HG03103 (cell line): ENCODE measurements around the gene PHF13.

Experiments
- ATAC-seq: cut with Tn5 transposase; IDR thresholded peaks from one replicate; pipeline ENCODE4 v1.9.1; 2021; ENCODE audit warnings: low read depth; ENCODE audit not compliant: unreplicated experiment

PHF13 gene

DNA sequence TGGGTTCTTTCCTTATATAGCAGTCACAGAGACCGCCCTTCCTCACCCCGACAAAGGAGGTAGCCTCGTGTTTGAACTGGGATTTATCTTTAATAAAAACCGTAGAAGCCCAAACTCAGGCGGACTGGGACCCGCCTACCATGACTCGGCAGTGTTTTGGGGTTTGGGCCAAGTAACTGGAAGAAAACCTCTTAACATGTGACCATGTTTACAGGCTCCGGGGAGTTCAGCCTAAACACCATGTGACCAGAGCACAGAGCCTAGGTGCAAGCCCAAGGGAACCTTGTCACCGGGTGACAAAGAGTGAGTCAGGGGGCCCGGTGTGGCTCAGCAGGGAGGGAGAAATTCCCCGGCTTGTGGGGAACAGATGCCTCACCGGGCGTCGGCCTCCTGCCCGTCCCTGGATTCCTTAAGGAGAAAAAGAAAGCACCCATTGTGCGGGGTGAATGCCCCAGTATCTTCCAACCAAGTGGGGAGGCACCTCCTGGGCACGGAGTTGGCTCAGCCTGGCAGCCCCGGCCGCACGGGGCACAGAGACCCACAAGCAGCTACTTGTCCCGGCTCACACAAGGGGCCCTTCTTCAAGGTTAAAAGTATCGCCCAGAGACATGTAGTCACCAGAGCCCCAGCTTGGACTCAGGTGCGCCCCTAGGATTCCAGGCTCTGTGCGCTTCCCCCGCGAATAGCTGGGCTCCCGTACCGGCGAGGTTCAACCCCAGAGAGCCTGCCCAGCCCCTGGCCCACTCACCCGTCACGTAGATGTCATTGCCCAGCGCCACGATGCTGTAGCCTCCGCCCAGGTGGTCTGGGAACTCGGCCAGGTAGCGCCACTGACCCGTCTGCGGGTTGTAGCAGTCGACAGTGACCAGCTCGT is 12.2 kb upstream of the PHF13 start:
- ATAC-seq: no peak

DNA sequence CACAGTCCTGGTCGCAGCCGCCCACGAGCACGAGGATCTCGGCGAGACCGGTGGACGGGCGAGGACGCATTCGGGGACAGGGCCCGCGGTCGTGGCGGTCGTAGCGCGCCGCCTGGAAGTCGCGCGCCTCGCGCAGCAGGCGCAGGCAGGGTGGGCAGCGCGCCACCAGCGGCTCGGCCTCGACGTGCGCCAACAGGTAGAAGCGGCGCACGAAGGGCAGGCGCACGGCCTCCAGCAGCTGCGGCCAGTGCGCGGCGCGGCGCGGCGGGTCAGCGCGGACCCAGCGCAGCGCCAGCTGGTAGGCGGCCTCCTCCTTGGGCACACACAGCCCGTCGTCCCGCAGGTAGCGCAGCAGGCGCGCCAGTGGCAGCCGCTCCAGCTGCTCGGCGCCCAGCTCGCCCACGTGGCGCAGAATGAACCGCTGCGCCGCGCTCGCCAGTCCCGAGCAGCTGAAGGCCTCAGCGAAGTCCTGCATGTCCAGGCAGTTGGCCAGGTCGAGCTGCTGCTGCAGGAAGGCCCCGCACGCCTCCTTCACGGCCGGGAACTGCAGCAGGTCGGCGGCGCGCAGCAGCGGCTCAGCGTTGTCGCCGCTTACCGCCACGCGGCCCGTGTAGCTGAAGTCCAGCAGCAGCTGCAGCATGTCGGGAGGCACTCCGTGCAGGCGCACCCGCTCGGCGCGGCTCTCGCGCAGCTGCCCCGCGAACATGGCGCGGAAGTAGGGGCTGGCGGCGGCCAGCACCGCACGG is 11.4 kb upstream of the PHF13 start:
- ATAC-seq: no peak

DNA sequence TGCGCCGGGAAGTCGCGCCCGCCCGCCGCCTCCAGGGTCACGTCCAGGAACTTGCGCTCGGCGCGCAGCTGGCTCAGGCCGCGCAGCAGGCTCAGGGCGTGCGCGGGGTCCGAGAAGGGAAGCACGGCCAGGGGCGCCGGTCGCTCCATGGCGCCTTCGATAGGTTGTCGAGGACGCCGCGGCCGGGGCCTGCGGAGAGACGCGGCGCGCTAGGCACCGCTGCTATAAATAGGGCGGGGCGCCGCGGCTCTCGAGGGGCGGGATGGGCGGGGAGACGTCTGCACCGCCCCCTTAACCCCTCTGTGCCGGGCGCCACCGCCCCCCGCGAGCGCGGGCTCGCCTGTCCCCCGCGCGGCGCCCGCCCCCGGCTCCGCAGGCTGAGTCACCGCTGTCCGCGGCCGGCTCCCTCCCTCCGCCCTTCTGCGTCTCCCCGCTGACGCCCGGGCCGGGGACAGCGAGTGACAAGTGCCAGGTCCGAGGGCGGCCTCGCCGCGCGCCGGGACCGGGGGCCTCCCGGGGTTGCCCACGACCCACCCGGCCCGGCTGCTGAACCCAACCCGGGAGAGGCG is 10.8 kb upstream of the PHF13 start, which contains the start of gene KLHL21:
KLHL21 (minus strand) TSS at position 201 of the 569 bp plus-strand sequence; CDS start at position 149, 52 bp downstream.
- ATAC-seq: peak; percentile 44

DNA sequence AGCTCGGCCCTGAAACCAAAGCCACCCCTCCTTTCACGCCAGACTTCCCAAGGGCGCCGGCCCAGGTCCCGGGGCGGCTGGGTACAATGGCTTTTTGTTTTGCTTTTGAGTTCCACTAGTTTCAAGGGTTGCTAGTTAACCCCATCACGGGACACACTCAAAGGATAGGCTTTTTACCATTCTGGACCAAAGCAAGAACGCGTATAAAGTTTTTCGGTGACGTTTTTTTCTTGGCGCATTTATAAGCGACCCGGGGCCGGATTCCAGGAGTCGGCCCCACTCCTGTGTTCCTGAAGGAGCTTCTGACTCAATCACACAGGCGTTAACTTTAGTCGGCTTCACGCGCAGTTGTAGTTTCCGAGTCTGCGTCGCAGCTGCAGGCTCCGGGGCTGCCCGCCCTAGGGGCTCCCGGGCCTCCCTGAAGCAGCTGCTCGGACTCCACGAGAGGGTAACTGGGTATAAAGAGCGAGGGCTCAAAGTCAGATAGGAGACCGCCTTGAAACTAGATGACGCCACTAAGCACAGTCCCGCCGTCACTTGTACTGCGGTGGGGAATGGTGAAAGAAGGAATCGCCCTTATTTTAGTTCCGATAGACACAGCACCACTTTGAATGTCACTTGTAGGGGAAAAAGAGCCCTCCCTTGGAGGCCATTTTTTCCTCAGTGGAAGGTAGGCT is 10.2 kb upstream of the PHF13 start:
- ATAC-seq: peak; percentile 18

DNA sequence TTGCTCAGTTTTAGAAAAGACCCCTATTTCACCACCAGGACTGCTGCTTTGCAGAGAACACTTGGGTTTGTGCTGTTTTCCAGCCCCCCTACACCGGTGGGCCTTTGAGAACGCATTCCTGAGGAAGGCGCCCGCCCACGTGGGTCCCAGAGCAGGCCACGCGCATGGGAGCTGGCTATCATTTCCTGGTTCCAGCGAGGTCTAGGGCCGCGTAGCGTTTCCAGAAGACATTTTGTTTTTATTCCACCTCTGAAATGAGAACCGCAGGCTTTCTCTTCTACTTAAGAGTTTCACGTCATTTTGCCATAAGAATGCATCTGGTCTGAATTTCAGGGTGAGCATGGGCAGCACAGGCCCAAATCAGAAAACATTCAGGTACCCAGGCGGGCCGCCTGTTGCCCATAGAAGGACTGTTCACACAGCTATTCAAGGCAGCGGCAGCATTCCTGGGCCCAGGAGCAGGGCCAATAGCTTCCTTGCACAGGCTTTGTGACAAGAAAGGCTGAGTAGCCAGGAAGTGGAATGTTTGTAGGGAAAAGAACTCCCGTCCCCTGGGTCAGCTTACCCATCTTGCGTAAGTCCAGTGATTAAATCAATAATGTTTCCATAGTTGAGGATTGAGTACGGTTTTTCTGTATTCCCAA is 9.5 kb upstream of the PHF13 start:
- no peak for ATAC-seq

DNA sequence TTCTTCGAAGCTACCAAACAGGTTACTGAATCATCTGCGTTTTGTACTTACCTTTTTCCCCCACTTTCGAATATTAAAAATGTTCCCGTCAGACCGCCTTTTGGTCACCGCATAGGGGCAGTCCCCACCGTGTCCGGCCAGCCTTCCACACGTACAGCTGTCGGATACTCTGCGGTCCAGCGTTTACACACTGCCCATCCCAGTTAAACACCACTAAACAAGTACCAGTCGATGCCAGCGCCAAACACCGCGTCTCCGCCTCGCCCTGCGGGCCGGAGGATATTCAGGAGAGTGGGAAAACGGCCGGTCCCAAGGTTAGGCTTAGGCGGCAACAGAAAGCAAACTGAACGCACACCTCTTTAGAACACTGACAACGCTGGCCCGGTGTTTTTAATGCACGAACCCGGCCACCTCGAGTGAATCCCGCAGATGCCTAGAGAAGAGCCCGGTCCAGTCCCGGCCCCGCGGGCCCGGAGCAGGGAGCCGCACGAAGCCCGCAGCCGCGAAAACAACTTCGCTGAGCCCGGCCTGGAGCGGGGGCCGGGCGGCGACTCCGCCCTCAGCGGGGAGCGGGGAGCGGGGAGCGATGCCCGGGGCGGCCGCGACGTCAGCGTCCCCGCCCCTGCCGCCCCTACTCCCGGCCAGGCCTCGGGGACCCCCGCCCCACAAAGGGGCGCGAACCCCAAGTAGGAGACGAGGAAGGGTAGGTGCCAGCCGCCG is 730 bp upstream of the PHF13 start:
- ATAC-seq: peak; percentile 30

DNA sequence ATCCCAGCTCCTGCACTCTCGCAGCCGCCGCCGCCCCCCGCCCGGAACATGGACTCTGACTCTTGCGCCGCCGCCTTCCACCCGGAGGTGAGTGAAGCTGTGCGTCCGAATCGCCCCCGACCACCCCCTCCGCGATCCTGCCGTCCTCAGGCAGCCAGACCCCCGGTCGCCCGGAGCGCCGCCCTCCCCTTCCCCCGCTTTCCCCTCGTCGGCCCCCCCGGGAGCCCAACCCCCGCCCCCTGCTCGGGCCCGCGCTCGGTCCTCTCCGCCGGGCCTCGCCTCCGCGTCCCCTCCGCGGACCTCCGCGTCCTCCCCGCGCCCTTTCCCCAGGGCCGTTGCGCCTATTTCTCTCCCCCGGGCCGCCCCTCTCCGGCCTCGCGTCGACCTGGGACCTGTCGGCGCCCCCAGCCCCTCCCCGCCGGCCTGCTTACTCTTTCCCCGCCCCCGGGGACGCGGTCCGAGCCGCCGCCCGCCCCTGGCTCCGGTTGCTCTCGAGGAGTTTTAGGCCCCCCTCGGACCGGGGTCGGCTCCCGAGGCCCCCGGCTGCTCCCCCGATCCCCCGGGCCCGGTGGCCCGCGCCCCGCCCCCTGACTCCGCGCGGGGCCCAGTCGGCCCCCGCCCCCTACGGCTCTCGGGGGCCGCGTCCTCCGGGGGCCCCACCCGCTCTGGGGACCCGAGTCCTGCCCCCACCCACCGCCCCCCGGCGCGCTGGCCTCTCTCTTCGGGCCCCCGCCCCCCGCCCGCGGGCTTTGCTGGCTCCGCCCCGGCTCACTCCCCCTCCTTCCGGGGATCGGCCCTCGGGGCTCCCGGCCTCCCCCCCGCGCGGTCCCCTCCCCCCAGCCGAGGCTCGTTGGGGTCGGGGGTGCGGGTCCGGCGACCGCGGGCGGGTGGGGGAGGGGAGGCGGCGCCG is 743 bp downstream of the PHF13 start:
- ATAC-seq: no peak

DNA sequence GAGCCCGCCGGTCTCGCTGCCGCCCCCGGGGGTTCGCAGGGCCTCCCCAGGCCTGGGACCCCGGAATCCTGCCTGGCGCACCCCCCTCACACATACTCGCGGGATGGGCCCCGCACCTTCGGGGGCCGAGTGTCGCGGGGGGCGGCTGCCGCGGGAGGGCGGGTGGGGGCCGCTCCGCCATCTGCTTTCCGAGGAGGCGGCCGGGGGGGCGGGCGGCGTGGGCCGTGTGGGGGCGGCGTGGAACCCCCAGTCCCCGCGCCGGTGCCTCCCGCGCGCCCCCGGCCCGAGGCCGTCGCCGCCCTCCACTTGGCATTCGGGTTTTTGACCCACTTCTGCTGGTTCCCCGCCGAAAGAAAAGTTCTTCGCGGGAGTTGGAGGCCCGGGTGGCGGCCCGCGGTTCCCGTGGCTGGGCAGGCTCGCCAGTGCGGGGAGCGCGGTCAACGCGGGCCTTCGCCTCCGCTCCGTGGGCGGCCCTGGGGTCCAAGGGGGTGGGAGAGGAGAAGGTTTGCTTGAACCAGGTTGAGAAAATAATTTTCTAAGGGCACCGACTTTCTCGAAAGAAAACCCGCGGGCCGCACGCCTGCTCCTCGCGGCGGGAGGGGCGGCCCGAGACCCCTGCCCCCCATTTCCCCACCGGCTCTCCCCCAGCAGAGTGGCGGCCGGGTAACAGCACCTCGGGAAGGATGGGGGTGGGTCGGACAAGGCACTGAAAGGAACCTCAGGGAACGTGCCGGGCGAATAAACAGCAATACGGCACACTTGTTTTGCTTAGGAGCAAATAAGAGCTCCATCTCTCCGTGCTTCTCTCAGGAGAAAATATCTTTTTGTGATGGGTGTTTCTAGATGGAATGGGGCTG is 1.6 kb downstream of the PHF13 start:
- ATAC-seq: no peak

DNA sequence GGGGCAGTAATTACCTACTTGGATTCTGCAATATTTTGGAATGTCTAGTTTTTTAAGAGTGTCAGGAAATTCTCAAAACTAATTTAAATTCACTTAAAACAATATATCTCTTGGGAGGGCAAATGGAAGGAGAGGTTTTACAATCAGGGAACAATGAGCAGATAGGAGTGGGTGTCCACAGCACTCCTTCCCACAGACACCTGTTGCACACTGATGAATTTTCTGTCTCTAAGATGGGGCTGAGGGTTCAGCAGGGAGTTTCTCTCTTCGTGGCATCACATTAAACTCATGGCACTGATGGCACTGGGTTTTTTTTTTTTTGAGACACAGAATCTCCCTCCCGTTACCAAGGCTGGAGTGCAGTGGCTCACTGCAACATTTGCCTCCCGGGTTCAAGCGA is 5.5 kb downstream of the PHF13 start:
- ATAC-seq: no peak

DNA sequence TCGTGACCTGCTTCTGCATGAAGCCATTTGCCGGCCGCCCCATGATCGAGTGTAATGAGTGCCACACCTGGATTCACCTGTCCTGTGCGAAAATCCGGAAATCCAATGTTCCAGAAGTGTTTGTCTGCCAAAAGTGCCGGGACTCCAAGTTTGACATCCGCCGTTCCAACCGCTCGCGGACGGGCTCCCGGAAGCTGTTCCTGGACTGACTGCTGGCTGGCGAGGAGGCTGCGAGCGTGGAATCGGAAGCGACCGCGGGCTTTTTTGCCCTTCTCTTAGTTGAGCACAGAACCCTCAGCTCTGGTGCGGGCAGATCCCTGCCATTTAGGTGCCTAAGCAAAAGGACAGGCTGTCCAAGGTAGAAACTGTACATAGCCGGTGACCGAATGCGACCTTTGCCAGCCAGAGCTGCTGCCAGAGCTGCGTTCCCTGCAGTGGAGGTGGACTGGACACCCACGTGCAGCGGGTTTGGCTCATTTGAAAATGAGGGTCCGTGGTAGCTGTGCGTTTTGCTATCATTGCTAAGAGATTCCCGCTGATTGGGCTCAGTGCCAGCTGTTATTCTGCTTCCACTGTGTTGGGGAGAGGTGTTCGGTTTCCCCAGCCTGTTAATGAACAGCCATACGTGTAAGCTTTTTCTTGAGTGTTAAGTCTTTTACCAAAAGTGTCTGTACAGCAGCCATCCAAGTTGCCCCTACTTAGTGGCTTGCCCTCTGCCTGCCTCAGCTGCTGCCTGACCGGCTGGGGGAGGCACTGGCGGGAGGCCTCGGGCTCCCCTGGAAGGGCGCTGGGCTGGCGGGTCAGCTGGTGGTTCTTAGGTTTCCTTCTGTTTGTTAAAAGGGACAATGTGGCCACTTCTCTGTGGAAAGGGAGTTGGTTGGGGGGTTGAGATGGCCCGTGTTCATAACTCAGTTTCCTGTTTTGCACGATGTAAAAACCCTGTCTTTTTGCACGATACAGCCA is 8.2 kb downstream of the PHF13 start:
- ATAC-seq: no peak

DNA sequence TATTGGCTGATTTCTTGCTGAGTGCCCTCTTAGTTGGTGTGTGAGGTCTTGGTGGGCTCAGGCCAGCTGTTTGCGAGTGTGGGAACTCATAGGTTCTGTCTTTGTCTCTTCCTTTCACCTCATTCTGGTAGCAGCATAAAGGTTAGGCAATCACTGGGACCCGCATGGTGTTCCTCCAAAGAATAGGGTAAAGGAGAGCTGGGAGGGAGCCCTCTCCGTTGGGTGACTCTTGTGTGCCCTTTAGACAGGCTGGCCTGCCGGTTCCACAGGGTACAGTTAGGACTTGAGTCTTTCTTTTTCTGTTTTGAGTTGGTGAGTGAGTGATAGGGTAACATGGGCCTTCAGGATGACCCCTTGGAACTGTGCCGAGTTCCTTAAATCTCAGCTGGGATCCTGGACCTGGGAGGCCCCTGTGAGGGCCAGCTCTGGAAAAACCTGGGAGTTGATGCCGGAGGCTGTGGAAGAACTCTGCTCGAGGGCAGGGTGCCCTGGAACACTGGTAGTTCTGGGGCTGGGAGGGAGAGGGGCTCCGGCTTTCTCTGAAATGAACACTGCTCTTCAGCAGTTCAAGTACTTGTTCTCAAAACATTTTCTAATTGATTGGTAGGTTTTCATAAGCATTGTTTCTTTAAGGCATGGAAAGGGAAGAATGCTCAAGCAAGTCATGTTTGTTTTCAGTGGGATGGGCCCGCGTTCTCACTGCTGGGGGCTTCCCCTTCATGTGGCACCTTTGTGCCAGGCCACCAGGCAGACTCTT is 9.0 kb downstream of the PHF13 start:
- ATAC-seq: no peak

DNA sequence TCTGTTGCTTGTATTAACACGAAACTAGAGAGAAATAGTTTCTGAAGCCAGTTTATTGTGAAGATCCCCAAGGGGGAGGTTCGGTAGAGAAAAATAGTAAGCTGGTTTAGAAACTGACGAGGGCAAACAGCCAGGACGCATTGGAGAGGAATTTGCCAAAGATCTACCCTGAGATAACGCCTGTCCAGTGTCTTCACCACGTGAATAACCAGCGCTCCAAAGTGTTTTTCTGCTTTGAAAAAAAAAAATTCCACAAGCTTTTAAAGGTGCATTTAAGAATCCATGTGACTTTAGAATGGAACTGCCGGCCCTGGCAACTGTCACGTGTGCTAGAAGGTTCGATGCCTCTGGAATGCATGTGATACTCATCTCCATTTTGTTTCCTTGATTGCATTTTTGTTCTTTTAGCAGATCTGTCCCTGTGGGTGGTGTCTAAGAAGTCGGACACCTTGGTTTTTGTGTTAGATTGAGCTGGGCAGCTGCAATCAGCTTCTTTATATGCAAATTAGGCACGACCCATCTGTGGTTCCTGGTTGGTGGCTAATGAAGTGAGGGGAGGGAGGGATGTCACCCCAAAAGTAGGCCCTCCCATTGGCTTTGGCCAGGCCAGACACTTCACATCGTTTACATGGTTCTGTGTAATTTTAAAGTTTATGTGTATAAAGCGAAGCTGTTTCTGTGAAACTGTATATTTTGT is 9.9 kb downstream of the PHF13 start:
- no peak for ATAC-seq

DNA sequence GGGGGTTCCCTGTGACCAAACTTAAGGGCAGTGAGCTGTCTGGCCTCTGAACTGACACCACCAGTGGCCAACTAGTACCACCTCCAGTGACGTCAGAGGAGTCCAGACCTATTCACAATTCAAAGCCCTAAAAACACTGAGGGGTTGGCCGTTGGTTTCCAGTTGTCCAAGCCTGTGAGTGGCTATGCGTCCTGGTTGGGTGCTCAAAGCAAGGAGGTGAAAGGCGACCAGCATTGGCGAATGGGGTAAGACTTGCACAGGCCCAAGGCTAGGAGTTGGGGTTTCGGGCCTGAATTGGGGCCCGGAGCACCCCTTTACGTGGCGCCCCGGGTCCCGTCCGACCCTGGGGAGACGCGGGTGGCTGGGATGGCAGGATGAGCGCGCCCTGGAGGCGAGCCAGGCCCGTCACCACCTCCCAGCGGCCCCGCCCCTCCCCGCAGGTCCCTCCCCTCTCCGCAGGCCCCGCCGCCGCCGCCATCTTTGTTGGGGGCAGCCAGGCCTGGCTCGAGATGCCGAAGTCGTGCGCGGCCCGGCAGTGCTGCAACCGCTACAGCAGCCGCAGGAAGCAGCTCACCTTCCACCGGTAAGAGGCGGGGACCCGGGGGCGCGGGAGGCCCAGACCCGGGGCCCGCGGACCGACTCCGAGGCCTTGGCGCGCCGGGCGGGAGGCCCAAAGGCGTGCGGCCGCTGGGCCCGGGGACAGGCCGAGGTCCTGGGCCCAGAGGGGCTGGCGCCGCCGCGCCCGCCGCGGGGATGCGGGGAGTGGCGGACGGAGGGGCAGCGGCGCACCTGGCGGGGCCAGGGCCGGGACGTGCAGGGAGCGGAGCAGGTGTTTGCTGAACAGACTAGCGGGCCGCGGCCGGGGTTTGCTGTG is 11.4 kb downstream of the PHF13 start, which contains the start of gene THAP3:
THAP3 (plus strand) TSS at position 159 of the 874 bp plus-strand sequence; CDS start at position 510, 351 bp downstream.
- peak; percentile 83 for ATAC-seq

DNA sequence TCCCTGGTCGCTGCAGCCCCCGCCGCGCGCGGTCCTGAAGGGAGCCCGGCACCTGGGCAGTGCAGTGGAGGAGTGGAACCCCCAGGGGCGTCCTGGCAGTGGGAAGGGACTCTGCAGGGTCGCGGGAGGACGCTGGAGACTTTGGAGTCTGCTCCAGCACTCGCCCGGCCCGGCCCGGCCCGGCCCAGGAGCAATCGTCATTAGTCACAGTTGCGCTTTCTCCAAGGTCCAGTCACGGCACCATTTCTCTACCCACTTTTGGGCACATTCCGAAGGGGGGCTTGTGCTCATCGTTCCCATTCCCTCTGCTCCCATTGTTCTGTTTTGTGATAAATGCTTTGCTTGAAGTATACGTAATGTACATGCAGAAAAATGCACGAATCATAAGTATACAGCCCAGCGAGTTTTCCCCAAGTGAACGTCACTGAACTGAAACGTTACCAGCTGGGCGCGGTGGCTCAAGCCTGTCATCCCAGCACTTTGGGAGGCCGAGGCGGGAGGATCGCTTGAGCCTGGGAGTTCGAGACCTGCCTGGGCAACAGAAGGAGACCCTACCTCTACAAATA is 12.1 kb downstream of the PHF13 start:
- ATAC-seq: no peak
